CD4-positive, alpha-beta T cell treated with Interleukin-2 at 100 ng/mL for 4 hours (primary cell): Measurements from ENCODE around the gene DISC1.

Experiments used
- DNase-seq: peaks from one replicate; pipeline ENCODE4 v3.0.0-alpha.2; 2020; ENCODE audit warnings: low spot score

Gene DISC1

GRCh38 chr1:231855926-231856325 is 229.3 kb downstream of the DISC1 start:
- no peak for DNase-seq

DNA sequence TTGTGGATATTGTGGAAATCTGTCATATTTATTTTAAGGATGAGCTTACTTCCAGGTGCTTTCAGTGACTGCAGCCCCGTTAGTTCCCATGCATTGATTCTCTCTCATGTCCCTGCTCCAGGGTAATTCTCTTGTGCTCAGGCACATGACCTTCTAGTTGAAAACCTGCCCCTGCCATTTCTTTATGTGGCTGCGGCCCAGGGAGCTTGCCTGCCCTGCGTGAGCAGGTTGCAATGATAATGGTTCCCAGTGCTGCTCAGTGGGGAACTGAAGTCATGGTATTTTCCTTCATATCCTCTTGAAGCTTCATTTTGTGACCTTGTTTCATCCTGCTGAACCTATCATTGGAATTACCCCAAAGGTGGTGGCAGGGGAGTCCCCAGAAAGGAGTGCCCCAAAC is 229.8 kb downstream of the DISC1 start:
- DNase-seq: no peak

GRCh38 chr1:231856894-231857293 is 230.3 kb downstream of the DISC1 start:
- no peak for DNase-seq

GRCh38 chr1:231857609-231858135 is 231.1 kb downstream of the DISC1 start:
- no peak for DNase-seq

DNA sequence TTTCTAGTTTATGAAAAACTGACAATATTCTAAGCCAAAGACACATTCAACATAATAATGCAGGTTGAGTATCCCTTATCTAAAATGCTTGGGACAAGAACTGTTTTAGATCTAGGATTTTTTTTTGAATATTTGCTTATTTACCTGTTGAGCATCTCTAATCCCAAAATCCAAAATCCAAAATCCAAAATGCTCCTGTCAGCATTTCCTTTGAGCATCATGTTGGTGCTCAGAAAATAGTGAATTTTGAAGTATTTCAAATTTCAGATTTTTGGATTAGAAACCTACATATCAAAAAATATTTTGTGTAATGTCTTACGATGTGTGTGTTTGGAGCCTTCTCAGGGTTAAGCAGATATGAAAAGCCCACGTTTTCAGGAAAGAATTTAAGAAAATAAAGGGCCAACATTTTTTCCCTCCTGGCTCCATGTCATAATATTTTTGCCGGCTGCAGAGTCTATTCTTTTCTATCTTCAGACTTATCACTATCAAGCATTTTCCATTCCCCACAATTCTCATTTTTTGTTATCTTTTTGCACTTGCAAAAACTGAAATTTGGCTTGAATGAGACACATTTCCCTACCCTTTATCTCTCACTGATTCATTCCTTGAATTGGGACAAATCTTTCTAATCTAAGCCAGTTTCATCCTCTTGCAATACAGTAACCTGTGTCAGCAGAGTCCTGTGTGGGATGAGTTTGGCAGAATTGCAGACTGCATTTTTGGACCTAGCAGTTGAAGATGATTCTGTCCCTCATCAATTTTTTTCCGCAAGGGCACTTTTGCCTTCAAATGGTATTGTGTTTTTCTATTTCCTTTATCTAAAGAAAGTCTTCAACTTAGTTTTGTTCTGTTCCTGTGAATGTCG is 233.9 kb downstream of the DISC1 start:
- no peak for DNase-seq

- no peak for DNase-seq
Observed at GRCh38 chr1:231861541-231862481, 235.2 kb downstream of the DISC1 start.

DNA sequence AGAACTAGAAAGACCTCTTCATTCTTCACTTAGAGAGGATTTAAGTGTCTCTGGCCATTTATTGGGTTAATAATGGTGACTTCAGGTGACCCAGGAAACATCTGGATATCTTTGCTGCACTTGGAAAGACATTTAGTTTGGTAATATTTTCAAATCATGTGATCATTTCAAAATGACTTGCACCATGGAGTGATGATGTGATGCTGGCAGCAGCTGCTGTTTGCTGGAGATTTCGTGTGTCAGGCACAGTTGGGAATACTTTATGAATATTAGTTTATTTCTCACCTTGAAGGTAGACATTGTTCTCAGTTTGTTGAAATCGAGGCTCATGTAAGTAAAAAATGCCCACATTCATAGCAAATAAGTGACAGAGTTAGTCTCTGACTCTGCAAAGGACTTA is 236.0 kb downstream of the DISC1 start:
- no peak for DNase-seq

- no peak for DNase-seq
Observed at GRCh38 chr1:231865331-231865730, 238.7 kb downstream of the DISC1 start.

DNA sequence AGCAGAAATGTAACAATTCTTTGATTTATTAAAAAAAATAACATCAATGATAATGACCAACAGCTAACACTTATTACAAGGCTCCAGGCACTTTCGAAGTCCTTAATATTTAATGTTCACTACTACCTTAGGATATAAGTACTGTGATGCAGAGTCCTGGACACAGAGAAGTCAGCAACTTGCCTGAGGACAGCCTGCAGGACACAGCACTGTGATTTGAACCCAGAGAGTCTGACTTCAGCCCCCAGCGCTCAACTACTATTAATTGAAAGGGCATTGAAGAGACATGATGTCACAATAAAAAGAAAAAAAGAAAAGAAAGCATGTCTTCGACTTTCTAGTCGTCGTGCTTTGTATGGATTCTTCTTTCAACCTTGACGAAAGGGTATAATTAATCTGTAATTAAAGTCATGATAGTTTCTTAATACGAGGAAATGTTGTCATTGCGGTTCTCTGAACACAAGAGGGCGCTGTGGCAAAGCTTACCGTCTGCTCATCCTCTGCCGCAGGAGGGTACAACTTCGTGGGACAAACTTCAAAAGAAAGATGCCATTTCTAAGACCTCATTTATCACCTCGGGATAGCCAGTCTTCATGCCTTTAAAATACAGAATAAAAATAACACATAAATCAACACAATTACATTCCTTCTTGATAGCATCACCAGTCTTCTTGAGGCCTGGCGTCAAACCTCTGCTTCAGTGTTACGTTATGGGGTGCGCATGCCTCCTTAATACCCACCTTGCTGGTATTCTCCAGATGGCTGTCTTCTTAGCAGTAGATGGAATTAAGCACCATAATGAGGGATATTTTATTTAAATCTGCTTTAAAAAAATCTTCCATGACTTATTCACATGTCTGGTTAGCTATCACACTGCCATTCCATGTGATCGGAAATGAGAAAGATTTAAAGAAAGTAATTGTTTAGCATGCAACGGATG is 240.1 kb downstream of the DISC1 start:
- peak; percentile 60 for DNase-seq

- DNase-seq: no peak
Observed at GRCh38 chr1:231867607-231868006, 241.0 kb downstream of the DISC1 start.

DNA sequence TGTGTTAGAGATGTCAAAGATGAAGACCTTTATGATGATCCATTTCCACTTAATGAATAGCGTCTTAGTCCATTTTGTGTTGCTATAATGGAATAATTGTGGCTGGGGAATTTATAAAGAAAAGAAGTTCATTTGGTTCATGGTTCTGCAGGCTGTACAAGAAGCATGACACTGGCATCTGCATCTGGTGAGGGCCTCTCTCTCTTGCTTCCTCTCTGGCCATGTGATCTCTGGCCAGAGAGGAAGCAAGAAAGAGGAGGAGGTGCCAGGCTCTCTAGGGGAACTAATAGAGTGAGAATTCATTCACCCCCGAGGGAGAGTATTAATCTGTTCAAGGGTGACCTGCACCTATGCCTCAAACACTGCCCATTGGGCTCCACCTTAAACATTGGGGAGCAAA is 242.8 kb downstream of the DISC1 start:
- DNase-seq: no peak

DNA sequence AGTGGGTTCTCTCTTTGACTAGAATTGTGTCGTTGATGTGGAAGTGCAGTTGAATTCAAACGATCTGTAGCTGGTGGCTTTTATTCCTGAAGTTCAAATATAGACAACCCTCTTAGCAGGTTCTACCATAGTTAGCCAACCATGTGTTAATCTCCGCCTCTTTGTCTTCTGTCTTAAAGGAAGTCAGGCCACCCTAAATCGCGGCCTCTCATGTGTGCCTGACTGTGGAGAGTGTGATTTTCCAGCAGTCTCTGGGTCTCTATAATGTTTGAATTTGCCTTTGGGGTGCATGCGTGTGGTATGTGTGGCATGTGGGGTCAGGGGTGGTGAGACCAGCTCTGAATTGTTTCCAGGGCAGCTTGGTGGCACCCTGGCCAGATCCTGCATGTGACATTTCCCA is 244.9 kb downstream of the DISC1 start:
- DNase-seq: no peak

DNA sequence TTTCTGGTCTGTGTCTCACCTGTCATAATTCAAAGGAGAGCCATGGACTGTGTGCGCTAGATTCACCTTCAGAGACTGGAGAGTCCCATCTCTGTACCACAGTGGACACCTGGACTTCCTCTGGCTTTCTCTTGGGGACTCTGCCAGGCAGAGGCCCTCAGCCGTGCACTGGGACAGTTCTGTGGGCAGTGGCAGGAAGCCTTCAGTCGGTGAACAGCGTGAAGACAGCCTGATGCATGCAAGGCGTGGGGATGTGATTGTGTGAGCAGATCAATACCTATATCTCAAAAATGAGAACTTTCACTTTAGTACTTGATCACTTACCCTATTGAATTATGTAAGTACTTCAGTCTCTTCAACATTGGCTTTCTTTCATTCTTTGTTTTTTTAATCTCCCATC is 245.3 kb downstream of the DISC1 start:
- no peak for DNase-seq

DNA sequence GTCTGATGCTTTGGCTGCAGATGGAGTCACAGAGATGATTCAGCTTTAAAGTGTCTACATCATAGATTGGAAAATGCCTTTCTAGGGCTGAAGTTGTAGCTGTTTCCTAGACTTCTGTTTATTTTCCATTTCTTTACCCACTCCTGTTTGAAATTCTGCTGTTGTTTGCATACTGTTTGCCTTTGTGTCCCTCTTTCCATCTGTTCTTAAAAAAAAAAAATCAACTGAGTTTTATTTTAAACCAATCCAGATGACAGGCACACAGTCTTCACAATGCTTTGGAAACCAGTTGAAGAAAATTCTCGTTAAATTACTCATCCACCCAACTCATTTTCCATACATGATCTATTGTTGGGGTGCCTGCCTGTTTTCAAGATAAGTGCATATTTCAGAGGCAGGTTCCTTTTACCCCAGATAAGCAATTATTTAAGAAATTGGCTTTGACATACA is 245.9 kb downstream of the DISC1 start:
- DNase-seq: no peak

DNA sequence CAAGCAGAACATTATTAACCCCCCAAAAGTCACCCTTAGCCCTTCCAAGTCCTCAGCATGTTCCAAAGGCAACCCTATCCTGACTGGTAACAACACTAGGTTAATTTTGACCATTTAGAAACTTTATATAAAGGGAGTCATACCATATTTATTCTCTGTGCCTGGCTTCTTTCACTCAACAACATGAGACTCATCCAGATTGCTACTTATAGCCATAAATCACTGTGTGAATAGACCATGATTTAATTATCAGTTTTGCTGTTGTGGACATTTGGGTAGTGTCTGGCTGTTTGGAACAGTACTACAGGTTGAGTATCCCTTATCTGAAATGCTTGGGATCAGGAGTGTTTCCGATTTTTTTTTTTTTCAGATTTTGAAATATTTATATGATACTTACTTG is 252.1 kb downstream of the DISC1 start:
- no peak for DNase-seq

DNA sequence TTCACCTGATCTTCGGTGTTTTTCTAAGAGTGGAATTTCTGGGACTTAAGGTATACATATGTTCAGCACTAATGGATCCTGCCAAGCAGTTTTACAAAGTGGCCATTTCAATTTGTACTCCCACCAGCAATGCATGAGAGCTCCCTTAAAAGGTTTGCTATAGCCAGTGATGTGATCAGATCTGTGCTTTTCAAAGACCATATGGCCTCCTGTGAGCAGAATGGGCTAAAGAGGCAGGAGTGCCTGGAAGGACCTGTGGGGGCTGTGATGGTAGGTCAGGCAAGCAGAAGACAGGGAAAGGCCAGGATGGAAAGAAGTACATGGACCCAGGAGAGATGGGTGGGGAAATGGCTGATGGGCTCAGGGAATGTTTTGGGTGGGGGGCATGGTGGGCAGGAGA is 252.7 kb downstream of the DISC1 start:
- no peak for DNase-seq

DNA sequence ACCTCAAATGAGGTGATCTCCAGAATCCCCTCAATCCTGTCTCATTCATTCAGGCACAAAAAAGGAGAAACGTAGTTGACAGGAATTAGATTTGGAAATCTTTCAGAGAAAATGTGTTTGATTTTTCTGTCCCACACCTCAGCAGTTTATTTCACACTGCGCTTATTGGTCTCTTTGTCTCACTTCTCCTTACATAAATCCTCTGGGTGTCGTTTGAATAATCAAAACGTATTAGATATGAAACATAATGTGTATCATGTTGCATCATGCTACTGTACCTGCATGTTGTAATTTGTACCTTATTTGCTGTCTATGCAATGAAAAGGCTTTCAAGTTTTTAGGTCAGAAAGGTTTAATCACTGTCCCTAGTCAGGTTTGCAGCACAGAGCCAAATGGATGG is 255.7 kb downstream of the DISC1 start:
- DNase-seq: no peak

GRCh38 chr1:231882790-231883189 is 256.2 kb downstream of the DISC1 start:
- no peak for DNase-seq

GRCh38 chr1:231883382-231883781 is 256.8 kb downstream of the DISC1 start:
- DNase-seq: no peak

GRCh38 chr1:231885209-231885854 is 258.7 kb downstream of the DISC1 start:
- DNase-seq: no peak

- no peak for DNase-seq
Observed at GRCh38 chr1:231887166-231887565, 260.6 kb downstream of the DISC1 start.
